ENCODE measurements around the gene HIVEP3. TPM values are rescaled to one million over a fixed set of nuclear protein-coding genes. Genes with fewer than 3 reads are reported as not detected.
A peak's percentile ranks its signal among the peaks of the same experiment; 100 is the strongest.

HIVEP3 gene
- total RNA-seq, 1 donor from 2014 or later = 5.7 TPM

DNA sequence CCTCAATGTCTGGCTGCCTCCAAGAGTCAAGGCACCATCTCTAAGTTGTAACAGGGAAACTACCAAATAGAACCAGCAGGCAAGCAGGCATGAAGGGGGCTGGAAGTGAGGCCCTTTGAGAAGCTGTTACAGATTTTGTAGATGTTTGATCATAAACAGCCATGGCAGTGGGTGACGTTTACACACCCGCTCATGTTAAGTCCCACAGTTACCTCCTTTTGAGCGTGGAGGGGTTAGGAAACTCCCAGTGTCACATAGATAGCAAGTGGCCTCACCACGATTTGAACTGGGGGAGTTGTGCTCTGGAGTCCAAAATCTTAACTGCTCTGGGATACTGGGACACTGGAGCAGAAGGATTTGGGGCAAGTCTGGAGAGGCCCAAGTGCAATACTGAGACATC, 192.4 kb downstream of the HIVEP3 start:
- TF ChIP-seq, protein P1, sequence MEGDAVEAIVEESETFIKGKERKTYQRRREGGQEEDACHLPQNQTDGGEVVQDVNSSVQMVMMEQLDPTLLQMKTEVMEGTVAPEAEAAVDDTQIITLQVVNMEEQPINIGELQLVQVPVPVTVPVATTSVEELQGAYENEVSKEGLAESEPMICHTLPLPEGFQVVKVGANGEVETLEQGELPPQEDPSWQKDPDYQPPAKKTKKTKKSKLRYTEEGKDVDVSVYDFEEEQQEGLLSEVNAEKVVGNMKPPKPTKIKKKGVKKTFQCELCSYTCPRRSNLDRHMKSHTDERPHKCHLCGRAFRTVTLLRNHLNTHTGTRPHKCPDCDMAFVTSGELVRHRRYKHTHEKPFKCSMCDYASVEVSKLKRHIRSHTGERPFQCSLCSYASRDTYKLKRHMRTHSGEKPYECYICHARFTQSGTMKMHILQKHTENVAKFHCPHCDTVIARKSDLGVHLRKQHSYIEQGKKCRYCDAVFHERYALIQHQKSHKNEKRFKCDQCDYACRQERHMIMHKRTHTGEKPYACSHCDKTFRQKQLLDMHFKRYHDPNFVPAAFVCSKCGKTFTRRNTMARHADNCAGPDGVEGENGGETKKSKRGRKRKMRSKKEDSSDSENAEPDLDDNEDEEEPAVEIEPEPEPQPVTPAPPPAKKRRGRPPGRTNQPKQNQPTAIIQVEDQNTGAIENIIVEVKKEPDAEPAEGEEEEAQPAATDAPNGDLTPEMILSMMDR (IDR thresholded peaks at IDR 0.05; ENCODE audit: borderline replicate concordance) = no peak
- H3K4me3 ChIP-seq = no peak overlapping the region
- intact Hi-C loops (cut with micrococcal nuclease) = no loop called here
- DNase-seq = no peak
- no peak overlapping the region for H3K27ac ChIP-seq (replicated peaks)
- no peaks in the 10 kb centered on the region for H3K27me3 ChIP-seq (ENCODE audit: low read depth)
- H3K36me3 ChIP-seq = no peaks in the 10 kb centered on the region
- H3K4me1 ChIP-seq = peaks cover 70% of the 10 kb centered on the region
- H3K9me3 ChIP-seq (replicated peaks) = no peaks in the 10 kb centered on the region

DNA sequence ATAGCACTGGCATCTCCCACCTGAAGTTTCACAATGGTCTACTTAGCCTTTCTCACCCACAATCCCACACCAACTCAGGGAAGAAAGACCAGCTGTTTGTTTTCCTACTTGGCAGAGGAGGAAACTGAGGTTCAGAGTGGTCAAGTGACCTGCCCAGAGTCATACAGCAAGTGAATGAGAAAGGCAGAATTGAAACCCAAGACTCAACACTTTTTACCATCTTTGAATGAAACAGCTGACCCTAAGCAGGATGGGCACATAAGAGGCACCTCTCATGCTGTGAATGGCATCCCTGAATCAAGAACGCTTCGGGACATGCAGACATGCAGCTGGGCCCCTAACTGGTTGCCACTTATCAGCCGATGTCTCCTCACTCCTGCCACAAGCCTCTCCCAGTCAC, 193.8 kb downstream of the HIVEP3 start:
- Histone ChIP-seq H3K4me1 (peaks cover 62% of the 10 kb centered on the region), H3K27me3 (ENCODE audit: low read depth) (no peaks in the 10 kb centered on the region), H3K27ac (replicated peaks) (peak overlapping the region; percentile 50), H3K36me3 (no peaks in the 10 kb centered on the region), H3K9me3 (replicated peaks) (no peaks in the 10 kb centered on the region), H3K4me3 (no peak overlapping the region)
- no peak for DNase-seq
- TF ChIP-seq, protein P1 (IDR thresholded peaks at IDR 0.05; ENCODE audit: borderline replicate concordance) = no peak
- intact Hi-C loops (cut with micrococcal nuclease) = no loop called here

DNA sequence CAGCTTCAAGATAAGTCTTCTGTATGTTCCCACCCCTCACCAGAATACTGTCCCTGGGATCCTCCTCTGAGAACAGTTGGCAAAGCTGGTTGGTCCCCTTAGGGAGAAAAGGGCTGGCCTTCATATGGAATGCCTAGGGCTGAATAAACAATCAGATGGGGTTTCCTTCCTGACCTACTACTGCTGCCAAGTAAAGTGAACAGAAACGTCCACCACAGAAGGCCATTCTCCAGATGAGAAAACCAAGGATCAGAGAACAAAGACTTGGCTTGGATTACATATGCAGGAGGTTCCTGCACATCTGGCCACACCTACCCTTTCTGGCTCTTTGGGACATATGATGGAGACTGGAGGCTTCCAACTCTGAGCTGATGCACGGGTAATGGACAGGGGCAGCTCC, 194.5 kb downstream of the HIVEP3 start:
- intact Hi-C loops (cut with micrococcal nuclease) = no loop called here
- H3K4me1 ChIP-seq = peaks cover 55% of the 10 kb centered on the region
- TF ChIP-seq, protein P1 (IDR thresholded peaks at IDR 0.05; ENCODE audit: borderline replicate concordance) = no peak

GRCh38 chr1:41723786-41724185, 194.9 kb downstream of the HIVEP3 start:
- peaks cover 50% of the 10 kb centered on the region for H3K4me1 ChIP-seq
- intact Hi-C loops (cut with micrococcal nuclease) = no loop called here
- TF ChIP-seq, protein P1 (IDR thresholded peaks at IDR 0.05; ENCODE audit: borderline replicate concordance) = no peak

More for the DNA sequence above, 194.5 kb downstream of the HIVEP3 start:
- Histone ChIP-seq H3K27me3 (ENCODE audit: low read depth) (no peaks in the 10 kb centered on the region), H3K9me3 (replicated peaks) (no peaks in the 10 kb centered on the region), H3K36me3 (no peaks in the 10 kb centered on the region), H3K27ac (replicated peaks) (peak overlapping the region; percentile 50), H3K4me3 (no peak overlapping the region)
- no peak for DNase-seq

GRCh38 chr1:41722184-41722583, 196.5 kb downstream of the HIVEP3 start:
- Histone ChIP-seq H3K4me1 (peaks cover 34% of the 10 kb centered on the region), H3K4me3 (no peak overlapping the region), H3K9me3 (replicated peaks) (no peaks in the 10 kb centered on the region), H3K27me3 (ENCODE audit: low read depth) (no peaks in the 10 kb centered on the region), H3K27ac (replicated peaks) (no peak overlapping the region), H3K36me3 (no peaks in the 10 kb centered on the region)
- TF ChIP-seq, protein P1 (IDR thresholded peaks at IDR 0.05; ENCODE audit: borderline replicate concordance) = no peak
- DNase-seq = no peak
- intact Hi-C loops (cut with micrococcal nuclease) = no loop called here

More at GRCh38 chr1:41723786-41724185, 194.9 kb downstream of the HIVEP3 start:
- no peak for DNase-seq
- no peak overlapping the region for H3K4me3 ChIP-seq
- no peaks in the 10 kb centered on the region for H3K27me3 ChIP-seq (ENCODE audit: low read depth)
- H3K36me3 ChIP-seq = no peaks in the 10 kb centered on the region
- H3K9me3 ChIP-seq (replicated peaks) = no peaks in the 10 kb centered on the region
- peak overlapping the region; percentile 17 for H3K27ac ChIP-seq (replicated peaks)

Measured in left ventricle myocardium inferior (tissue), 1 donor.